T1000 (cell line): ENCODE measurements around the gene AK2.
A peak's percentile ranks its signal among the peaks of the same experiment; 100 is the strongest.

Experiments
- DNase-seq: peaks from one replicate; lab custom pipeline; 2025; ENCODE audit warnings: mixed read lengths; lab: John Stamatoyannopoulos, UW

AK2 gene

DNA sequence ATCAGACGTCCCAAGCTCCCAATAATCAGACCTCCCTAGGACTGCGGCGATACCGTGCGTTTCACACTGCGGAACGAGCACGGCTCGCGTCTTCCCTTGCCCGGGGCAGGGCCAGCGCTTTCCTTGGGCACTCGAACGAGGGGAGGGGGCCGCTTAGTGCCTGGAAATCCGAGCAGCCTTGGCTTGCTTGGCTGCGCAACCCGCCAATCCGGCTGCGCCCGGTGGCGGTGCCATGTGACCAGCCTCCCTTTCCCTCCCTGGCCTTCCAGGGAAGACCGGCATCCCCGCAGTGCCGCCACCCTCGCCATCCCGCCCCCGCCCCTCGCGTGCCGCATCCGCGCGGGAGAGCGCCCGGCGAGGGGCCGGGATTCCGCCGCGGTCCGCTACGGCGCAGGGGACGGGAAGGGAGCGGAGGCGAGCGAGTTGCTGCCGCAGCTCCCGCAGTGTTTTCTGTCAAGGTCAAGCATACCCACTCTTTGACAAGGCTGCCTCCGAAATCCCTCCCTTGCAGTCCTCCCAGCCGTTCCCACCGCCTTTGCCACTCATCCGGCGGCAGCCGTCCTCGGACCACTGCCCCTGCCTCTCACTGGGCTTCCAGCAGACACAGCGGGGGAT, 63.8 kb downstream of the AK2 start:
- no peak for DNase-seq

DNA sequence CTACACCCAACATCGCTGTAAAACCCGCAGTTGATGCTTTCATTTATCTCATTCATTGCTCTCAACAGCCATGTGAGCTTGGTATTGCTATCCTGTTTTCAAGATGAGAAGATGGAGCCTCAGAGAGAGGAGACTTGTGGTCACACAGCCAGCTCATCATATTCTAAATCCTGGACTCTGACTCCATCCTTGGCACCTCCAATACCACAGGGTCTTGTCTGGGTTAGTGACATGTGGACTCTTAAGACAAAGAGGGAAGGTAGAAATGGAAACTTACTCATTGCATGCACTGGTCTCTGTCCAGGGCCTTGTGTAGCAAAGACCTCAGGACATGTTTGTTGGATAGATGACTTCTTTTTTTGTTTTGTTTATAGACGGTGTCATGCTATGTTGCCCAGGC, 65.1 kb downstream of the AK2 start:
- no peak for DNase-seq

GRCh38 chr1:32971156-32971555, 65.5 kb downstream of the AK2 start:
- no peak for DNase-seq

GRCh38 chr1:32969566-32969965, 67.1 kb downstream of the AK2 start:
- no peak for DNase-seq

DNA sequence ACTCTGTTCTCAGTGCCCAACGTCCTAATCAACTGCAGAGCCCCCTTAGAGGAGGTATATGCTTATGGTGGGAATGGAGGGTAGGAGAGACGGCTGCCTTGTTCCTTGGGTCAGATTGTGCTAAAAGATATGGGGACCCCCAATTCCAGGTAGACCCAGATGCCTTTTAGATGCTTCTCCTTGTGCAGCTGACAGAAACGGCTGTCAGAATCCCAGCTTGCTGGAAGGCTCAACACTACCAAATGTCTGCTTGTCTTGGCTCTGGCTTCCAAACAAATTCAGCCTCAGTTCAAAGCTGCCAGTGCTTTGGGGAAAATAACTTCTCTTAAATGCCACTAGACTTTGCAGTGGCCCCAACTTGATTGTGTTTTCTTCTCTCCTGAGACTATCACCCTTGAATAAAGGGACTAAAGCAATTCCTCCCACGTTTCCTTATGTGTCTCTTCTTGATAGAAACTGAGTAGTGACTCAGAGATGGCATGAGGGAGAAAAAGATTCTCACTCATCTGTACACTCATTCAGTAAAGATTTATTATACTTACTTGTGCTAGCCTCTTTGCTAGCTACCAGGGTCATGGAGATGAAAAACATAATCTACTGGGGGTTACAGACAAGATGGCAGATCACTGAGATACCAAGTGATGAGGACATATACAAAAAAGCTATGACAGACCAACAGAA, 68.7 kb downstream of the AK2 start:
- DNase-seq, result no peak

DNA sequence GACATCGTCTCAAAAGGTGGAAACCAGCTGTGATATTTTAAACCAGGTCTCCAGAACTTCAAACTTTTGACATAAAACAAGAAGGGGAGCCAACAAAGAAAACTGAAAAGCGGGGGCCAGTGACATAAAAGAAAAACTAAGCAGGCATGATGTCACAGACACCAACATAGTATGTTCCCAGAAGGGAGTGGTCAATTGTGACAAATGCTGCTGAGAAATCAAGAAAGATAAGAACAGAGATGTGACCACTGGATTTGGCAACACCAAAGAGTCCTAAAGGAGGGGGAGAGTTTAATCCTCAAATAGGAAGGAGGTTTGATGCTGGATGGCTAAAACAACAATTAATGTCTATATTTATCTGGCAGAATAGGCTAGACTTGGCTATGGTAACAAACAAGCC, 69.8 kb downstream of the AK2 start:
- DNase-seq, result no peak

DNA sequence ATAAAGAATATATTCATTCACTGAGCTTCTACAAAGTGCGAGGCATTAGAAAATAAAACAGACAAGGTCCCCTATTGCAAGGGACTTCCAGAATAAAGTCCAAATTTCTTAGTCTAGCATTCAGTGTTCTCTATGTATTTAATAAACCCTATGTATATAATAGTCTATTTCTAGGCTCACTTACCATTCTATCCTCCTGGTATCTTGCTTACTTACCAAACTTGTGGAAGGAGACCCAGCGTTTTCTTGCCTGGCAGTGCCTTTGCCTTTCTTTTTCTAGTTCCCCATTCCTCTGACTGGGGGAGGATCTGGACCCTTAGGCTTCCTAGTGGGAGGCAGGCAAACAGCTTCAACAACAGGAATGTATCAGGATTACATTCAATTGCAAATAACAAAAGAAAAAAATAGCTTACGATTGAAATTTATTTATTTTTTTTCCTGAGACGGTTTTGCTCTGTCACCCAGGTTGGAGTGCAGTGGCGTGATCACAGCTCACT, 71.4 kb downstream of the AK2 start:
- DNase-seq, result no peak

- peak; percentile 90 for DNase-seq
Observed at GRCh38 chr1:32964461-32965250, 72.0 kb downstream of the AK2 start, which contains the start of gene RNF19B. TSS of gene RNF19B (minus strand) at chr1:32964809. CDS start at chr1:32964685, 124 bp downstream.

GRCh38 chr1:32963746-32964460, 72.8 kb downstream of the AK2 start:
- no peak for DNase-seq

- no peak for DNase-seq
Observed at GRCh38 chr1:32962248-32962896, 74.3 kb downstream of the AK2 start.

DNA sequence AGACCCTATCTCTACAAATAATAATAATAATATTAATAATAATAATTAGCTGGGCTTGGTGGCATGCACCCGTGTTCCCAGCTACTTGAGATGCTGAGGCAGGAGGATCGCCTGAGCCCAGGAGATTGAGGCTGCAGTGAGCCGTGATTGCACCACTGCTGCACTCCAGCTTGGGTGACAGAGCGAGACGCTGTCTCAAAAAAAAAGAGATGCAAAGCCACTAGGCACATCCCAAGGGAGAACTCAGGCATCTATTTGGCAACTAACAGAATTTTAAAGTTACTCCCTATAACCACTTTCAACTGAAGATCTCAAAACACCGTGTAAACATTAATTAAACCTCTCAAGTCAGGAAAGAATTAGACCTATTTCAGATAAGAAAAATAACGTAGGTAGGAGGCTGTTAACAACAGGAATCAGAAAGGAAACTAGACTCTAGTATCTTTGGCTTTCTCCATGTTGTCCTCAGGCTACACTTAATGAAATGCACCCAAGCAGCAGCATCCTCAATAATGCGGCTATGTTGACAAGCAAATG, 75.8 kb downstream of the AK2 start:
- no peak for DNase-seq

DNA sequence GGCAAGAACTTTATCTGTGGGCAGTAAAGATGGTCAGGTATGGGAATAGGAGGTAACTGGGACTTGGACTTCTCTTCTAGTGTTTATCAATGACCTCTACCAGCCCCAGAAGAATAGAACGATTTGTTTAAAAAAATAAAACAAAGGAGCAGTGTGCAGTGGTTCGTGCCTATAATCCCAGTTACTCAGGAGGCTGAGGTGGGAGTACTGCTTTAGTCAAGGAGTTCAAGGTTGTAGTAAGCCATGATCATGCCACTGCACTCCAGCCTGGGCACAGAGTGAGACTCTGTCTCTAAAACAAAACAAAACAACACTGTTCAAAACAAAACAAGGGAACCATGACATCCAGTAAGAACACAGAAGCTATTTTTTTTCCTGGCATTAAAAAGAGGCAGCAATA, 76.3 kb downstream of the AK2 start:
- DNase-seq, result no peak

GRCh38 chr1:32958827-32959226, 77.9 kb downstream of the AK2 start:
- no peak for DNase-seq
